ENCODE measurements around the gene IL1RL2.

IL1RL2 gene

GRCh38 chr2:102237176-102237575 lies 50.4 kb downstream of the IL1RL2 start:
- in situ Hi-C loops (cut with MboI; ENCODE audit: low sequenced_read_pairs): loop anchor here (5.0 kb wide), 1 partner anchor 215 kb away; no protein-coding TSS in a partner anchor

GRCh38 chr2:102238039-102238756 lies 51.4 kb downstream of the IL1RL2 start:
- in situ Hi-C loops (cut with MboI; ENCODE audit: low sequenced_read_pairs): loop anchor here (5.0 kb wide), 1 partner anchor 216 kb away; no protein-coding TSS in a partner anchor

GRCh38 chr2:102238778-102239177 lies 52.0 kb downstream of the IL1RL2 start:
- in situ Hi-C loops (cut with MboI; ENCODE audit: low sequenced_read_pairs): loop anchor here (5.0 kb wide), 1 partner anchor 216 kb away; no protein-coding TSS in a partner anchor

GRCh38 chr2:102239344-102239743 lies 52.5 kb downstream of the IL1RL2 start:
- in situ Hi-C loops (cut with MboI; ENCODE audit: low sequenced_read_pairs): loop anchor here (5.0 kb wide), 1 partner anchor 217 kb away; no protein-coding TSS in a partner anchor

GRCh38 chr2:102240640-102241370 lies 54.0 kb downstream of the IL1RL2 start:
- in situ Hi-C loops (cut with MboI; ENCODE audit: low sequenced_read_pairs): loop anchor here (5.0 kb wide), 1 partner anchor 201 kb away; no protein-coding TSS in a partner anchor

GRCh38 chr2:102241616-102242305 lies 54.9 kb downstream of the IL1RL2 start:
- in situ Hi-C loops (cut with MboI; ENCODE audit: low sequenced_read_pairs): loop anchor here (5.0 kb wide), 1 partner anchor 201 kb away; no protein-coding TSS in a partner anchor

- in situ Hi-C loops (cut with MboI; ENCODE audit: low sequenced_read_pairs): no loop called here
These were observed 58.7 kb downstream of the IL1RL2 start for GRCh38 chr2:102245266-102246151.

- in situ Hi-C loops (cut with MboI; ENCODE audit: low sequenced_read_pairs): loop anchor here (5.0 kb wide), 1 partner anchor 107 kb away; the partner anchor contains the start of gene IL18R1
These were observed 63.5 kb downstream of the IL1RL2 start for GRCh38 chr2:102250278-102250821.

- in situ Hi-C loops (cut with MboI; ENCODE audit: low sequenced_read_pairs): loop anchor here (5.0 kb wide), 1 partner anchor 106 kb away; the partner anchor contains the start of gene IL18R1
These were observed 64.4 kb downstream of the IL1RL2 start for GRCh38 chr2:102251042-102251848.

GRCh38 chr2:102251849-102252203 lies 65.0 kb downstream of the IL1RL2 start:
- in situ Hi-C loops (cut with MboI; ENCODE audit: low sequenced_read_pairs): loop anchor here (5.0 kb wide), 1 partner anchor 105 kb away; the partner anchor contains the start of gene IL18R1

GRCh38 chr2:102252236-102252635 lies 65.4 kb downstream of the IL1RL2 start:
- in situ Hi-C loops (cut with MboI; ENCODE audit: low sequenced_read_pairs): loop anchor here (5.0 kb wide), 1 partner anchor 105 kb away; the partner anchor contains the start of gene IL18R1

GRCh38 chr2:102253140-102253752 lies 66.4 kb downstream of the IL1RL2 start:
- in situ Hi-C loops (cut with MboI; ENCODE audit: low sequenced_read_pairs): loop anchor here (5.0 kb wide), 1 partner anchor 104 kb away; the partner anchor contains the start of gene IL18R1

GRCh38 chr2:102253753-102254150 lies 66.9 kb downstream of the IL1RL2 start:
- in situ Hi-C loops (cut with MboI; ENCODE audit: low sequenced_read_pairs): loop anchor here (5.0 kb wide), 1 partner anchor 104 kb away; the partner anchor contains the start of gene IL18R1

- in situ Hi-C loops (cut with MboI; ENCODE audit: low sequenced_read_pairs): no loop called here
These were observed 69.5 kb downstream of the IL1RL2 start for GRCh38 chr2:102256276-102256675.

- in situ Hi-C loops (cut with MboI; ENCODE audit: low sequenced_read_pairs): no loop called here
These were observed 70.1 kb downstream of the IL1RL2 start for GRCh38 chr2:102256874-102257462.

GRCh38 chr2:102258025-102258385 lies 71.2 kb downstream of the IL1RL2 start:
- in situ Hi-C loops (cut with MboI; ENCODE audit: low sequenced_read_pairs): no loop called here

- in situ Hi-C loops (cut with MboI; ENCODE audit: low sequenced_read_pairs): no loop called here
These were observed 71.7 kb downstream of the IL1RL2 start for GRCh38 chr2:102258386-102259074.
